Heart left ventricle (tissue), 13 donors: ENCODE data around the gene GOLGA1.

Experiments used
- CTCF ChIP-seq, 12 donors: fragments of 200-600 bp; sonication (generic) in 4 of 12; IDR thresholded peaks; one replicate each; pipeline versions ENCODE4 v1.5.0 to v1.8.0; 2018 to 2022; ENCODE audit warnings: antibody characterized with exemption in 12 of 12, mild to moderate bottlenecking in 5 of 12
- POLR2A ChIP-seq, 2 donors: fragments of 450-650 bp; IDR thresholded peaks; one replicate each; pipeline ENCODE4 v1.6.1; 2017; ENCODE audit warnings: antibody characterized with exemption in 2 of 2, mild to moderate bottlenecking in 2 of 2, moderate library complexity in 2 of 2
- donor health status: ischemic (EF 13 %, LVEDD 7.1; RV severe dilation, severe dysfunction).
- donor health status: DM: no; HTN: yes; CAD: no.
- donor health status: DM: no; HTN: no; CAD: no.
- donor health status: ischemic (EF 25% LVEDD 6.9; RV normal size, moderate dysfunction).
- donor health status: ischemic (EF 25% LVEDD 5.7; RV mildly dilated, moderate dysfunction).
- donor health status: ischemic (EF 35%, LVEDD 5.7; RV mildly dilated, moderate dysfunction).
- donor health status: nonischemic (EF 11% LVEDD 7.7; RV severe dilation, severe dysfunction).
- donor health status: DM: yes; HTN: yes; CAD: no.
- donor health status: PGD.
- donor health status: ischemic (EF 29% LVEDD 5.4; RV normal size, mild dysfunction).
- donor health status: nonischemic (EF 23%, LVEDD 6.1; RV moderate dilation, normal function).

GRCh38 chr9:124869466-124869985, 71.4 kb downstream of the GOLGA1 start:
- TF ChIP-seq CTCF (IDR thresholded peaks at IDR 0.05) (no peak), POLR2A (IDR thresholded peaks at IDR 0.05) (no peak)
